CD4-positive, alpha-beta T cell (primary cell): ENCODE data around the gene LRSAM1. TPM values are rescaled to one million over a fixed set of nuclear protein-coding genes. Genes with fewer than 3 reads are reported as not detected.

Experiments used
- ATAC-seq: fragments of 200-7000 bp; cut with Tn5 transposase; one replicate; pipeline ENCODE4 v1.10.0; 2022; ENCODE audit warnings: mild to moderate bottlenecking; ENCODE audit not compliant: poor library complexity
- CTCF ChIA-PET: fragments of 350-600 bp; sonication (Branson Sonifier 250); formaldehyde crosslinking; loops from one replicate; lab custom pipeline; 2021; ENCODE audit warnings: antibody characterized with exemption, inconsistent platforms; lab: Charles Lee
- POLR2A ChIA-PET: fragments of 350-600 bp; sonication (Branson Sonifier 250); formaldehyde crosslinking; loops from one replicate; lab custom pipeline; 2021; ENCODE audit warnings: antibody characterized with exemption, inconsistent platforms; lab: Charles Lee
- DNase-seq, 14 experiments: peaks; one replicate each; pipeline ENCODE4 v3.0.0-alpha.2; 2013 to 2020; ENCODE audit warnings: mixed read lengths in 2 of 14
- H3K27ac ChIP-seq, 2 donors: one replicate each; pipeline versions ENCODE4 v1.5.1 to v1.7.0; 2013; ENCODE audit warnings: low read length in 2 of 2, low read depth in 1 of 2, mild to moderate bottlenecking in 1 of 2
- H3K27me3 ChIP-seq, 2 experiments: 1 replicate in 1 of 2; 2 replicates in 1 of 2; pipeline versions ENCODE4 v1.6.1 to v1.7.0; 2013; ENCODE audit warnings: low read length in 2 of 2, control low read depth in 1 of 2, mild to moderate bottlenecking in 1 of 2, moderate library complexity in 1 of 2; ENCODE audit not compliant: insufficient read depth in 2 of 2, control insufficient read depth in 1 of 2
- H3K36me3 ChIP-seq: one replicate; pipeline ENCODE4 v1.6.1; 2013; ENCODE audit warnings: low read length, control low read depth; ENCODE audit not compliant: insufficient read depth
- H3K4me1 ChIP-seq: one replicate; pipeline ENCODE4 v1.6.1; 2013; ENCODE audit warnings: low read length, control low read depth; ENCODE audit not compliant: insufficient read depth
- H3K4me3 ChIP-seq: one replicate; pipeline ENCODE4 v1.5.1; 2013; ENCODE audit warnings: mild to moderate bottlenecking, low read length, moderate library complexity
- H3K9me3 ChIP-seq, 2 experiments: 1 replicate in 1 of 2; 2 replicates in 1 of 2; pipeline versions ENCODE4 v1.6.1 to v1.7.0; 2013; ENCODE audit warnings: low read length in 2 of 2, mild to moderate bottlenecking in 2 of 2, control low read depth in 1 of 2, moderate library complexity in 1 of 2; ENCODE audit not compliant: control insufficient read depth in 1 of 2, insufficient read depth in 1 of 2
- H3K27ac Mint-ChIP-seq: one replicate; pipeline ENCODE4 v1.8.0; 2020; ENCODE audit warnings: mixed read lengths
- H3K27me3 Mint-ChIP-seq: one replicate; pipeline ENCODE4 v1.8.0; 2021; ENCODE audit warnings: mixed read lengths
- H3K36me3 Mint-ChIP-seq: one replicate; pipeline ENCODE4 v1.8.0; 2021; ENCODE audit warnings: low read depth, mixed read lengths
- H3K4me1 Mint-ChIP-seq: one replicate; pipeline ENCODE4 v1.8.0; 2021; ENCODE audit warnings: low read depth, mixed read lengths
- H3K4me3 Mint-ChIP-seq: one replicate; pipeline ENCODE4 v1.8.0; 2020; ENCODE audit warnings: mild to moderate bottlenecking, mixed read lengths
- H3K9me3 Mint-ChIP-seq: one replicate; pipeline ENCODE4 v1.8.0; 2020; ENCODE audit warnings: mixed read lengths
- intact Hi-C, 2 experiments: fragments of 100-400 bp; cut with DNase I in 1 of 2; cut with micrococcal nuclease in 1 of 2; formaldehyde crosslinking; loops; one replicate each; pipeline versions ENCODE4 v1.15.1 to v1.9.0; 2023 to 2025; cut with DNase I, micrococcal nuclease
- total RNA-seq, 174 experiments: library from RNA in 2 of 174; stranded (reverse) in 2 of 174; gene quantifications; one replicate each; pipeline ENCODE4 v1.2.3 and lab custom pipeline; 2021 to 2026
- TF ChIP-seq, protein P1 (sequence below): fragments of 200-600 bp; IDR thresholded peaks from one replicate; pipeline ENCODE4 v1.8.0; 2022; ENCODE audit warnings: antibody characterized with exemption, mild to moderate bottlenecking

Gene LRSAM1
- total RNA-seq, 2 experiments from 2014 or later: 11.4 to 16.0 TPM

- intact Hi-C loops: loop anchor here in 1 of 2 experiments (2.0 to 10.0 kb wide), 3 partner anchors 25 to 507 kb away; partner anchors contain the start of genes RALGPS1 and SLC2A8
- no peak overlapping the region for H3K4me3 ChIP-seq
- Mint-ChIP-seq H3K4me1 (peaks cover 45% of the 10 kb centered on the region), H3K36me3 (peaks cover 26% of the 10 kb centered on the region), H3K9me3 (no peaks in the 10 kb centered on the region), H3K4me3 (peak overlapping the region; percentile 99), H3K27ac (no peak overlapping the region), H3K27me3 (no peaks in the 10 kb centered on the region)
- H3K36me3 ChIP-seq: no peaks in the 10 kb centered on the region
- TF ChIP-seq, protein P1, sequence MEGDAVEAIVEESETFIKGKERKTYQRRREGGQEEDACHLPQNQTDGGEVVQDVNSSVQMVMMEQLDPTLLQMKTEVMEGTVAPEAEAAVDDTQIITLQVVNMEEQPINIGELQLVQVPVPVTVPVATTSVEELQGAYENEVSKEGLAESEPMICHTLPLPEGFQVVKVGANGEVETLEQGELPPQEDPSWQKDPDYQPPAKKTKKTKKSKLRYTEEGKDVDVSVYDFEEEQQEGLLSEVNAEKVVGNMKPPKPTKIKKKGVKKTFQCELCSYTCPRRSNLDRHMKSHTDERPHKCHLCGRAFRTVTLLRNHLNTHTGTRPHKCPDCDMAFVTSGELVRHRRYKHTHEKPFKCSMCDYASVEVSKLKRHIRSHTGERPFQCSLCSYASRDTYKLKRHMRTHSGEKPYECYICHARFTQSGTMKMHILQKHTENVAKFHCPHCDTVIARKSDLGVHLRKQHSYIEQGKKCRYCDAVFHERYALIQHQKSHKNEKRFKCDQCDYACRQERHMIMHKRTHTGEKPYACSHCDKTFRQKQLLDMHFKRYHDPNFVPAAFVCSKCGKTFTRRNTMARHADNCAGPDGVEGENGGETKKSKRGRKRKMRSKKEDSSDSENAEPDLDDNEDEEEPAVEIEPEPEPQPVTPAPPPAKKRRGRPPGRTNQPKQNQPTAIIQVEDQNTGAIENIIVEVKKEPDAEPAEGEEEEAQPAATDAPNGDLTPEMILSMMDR: no peak
- peaks cover 35% of the 10 kb centered on the region for H3K4me1 ChIP-seq
- ChIA-PET POLR2A (interaction anchor here (0.6 to 3.6 kb wide), 2 partner anchors 29 to 436 kb away, joined by 3 to 31 read pairs; partner anchors contain the start of genes LRSAM1 and RPL12), CTCF (no interaction called here)
- H3K27ac ChIP-seq: no peak overlapping the region
- H3K27me3 ChIP-seq: no peaks in the 10 kb centered on the region
- DNase-seq: no peak
- no peaks in the 10 kb centered on the region for H3K9me3 ChIP-seq
- no peak for ATAC-seq
Observed at GRCh38 chr9:127422133-127422782, 29.1 kb upstream of the LRSAM1 start.

- Histone ChIP-seq H3K4me3 (no peak overlapping the region), H3K9me3 (no peaks in the 10 kb centered on the region), H3K36me3 (no peaks in the 10 kb centered on the region), H3K27me3 (no peaks in the 10 kb centered on the region), H3K27ac (no peak overlapping the region), H3K4me1 (peaks cover 38% of the 10 kb centered on the region)
- intact Hi-C loops: loop anchor here in 1 of 2 experiments (2.0 to 10.0 kb wide), 3 partner anchors 26 to 508 kb away; partner anchors contain the start of genes RALGPS1 and SLC2A8
- ChIA-PET POLR2A (interaction anchor here (0.6 to 3.6 kb wide), 7 partner anchors 10 to 437 kb away, joined by 3 to 31 read pairs (median 3); partner anchors contain the start of genes LRSAM1 and RPL12), CTCF (no interaction called here)
- peaks cover 29% of the 10 kb centered on the region for H3K36me3 Mint-ChIP-seq
- peaks cover 45% of the 10 kb centered on the region for H3K4me1 Mint-ChIP-seq
- DNase-seq: no peak
- no peaks in the 10 kb centered on the region for H3K9me3 Mint-ChIP-seq
- peak overlapping the region; percentile 90 for H3K27ac Mint-ChIP-seq
- H3K27me3 Mint-ChIP-seq: no peaks in the 10 kb centered on the region
- TF ChIP-seq, protein P1: no peak
- peak overlapping the region; percentile 99 for H3K4me3 Mint-ChIP-seq
- ATAC-seq: no peak
Observed at GRCh38 chr9:127422787-127423186, 28.5 kb upstream of the LRSAM1 start.

- H3K4me3 ChIP-seq: peak overlapping the region; percentile 93
- peaks cover 37% of the 10 kb centered on the region for H3K4me1 ChIP-seq
- no peaks in the 10 kb centered on the region for H3K27me3 Mint-ChIP-seq
- POLR2A ChIA-PET: interaction anchor here (0.7 to 3.6 kb wide), 8 partner anchors 9 to 347 kb away, joined by 3 to 31 read pairs (median 3); partner anchors contain the start of genes LRSAM1 and RPL12
- intact Hi-C loops: loop anchor here in 1 of 2 experiments (2.0 to 10.0 kb wide), 3 partner anchors 27 to 509 kb away; partner anchors contain the start of genes RALGPS1 and SLC2A8
- no peaks in the 10 kb centered on the region for H3K9me3 ChIP-seq
- ATAC-seq (no peak), DNase-seq (no peak)
- H3K36me3 ChIP-seq: peaks cover 3% of the 10 kb centered on the region
- H3K27ac Mint-ChIP-seq: peak overlapping the region; percentile 90
- H3K4me1 Mint-ChIP-seq: peaks cover 45% of the 10 kb centered on the region
- peaks cover 36% of the 10 kb centered on the region for H3K36me3 Mint-ChIP-seq
- no peaks in the 10 kb centered on the region for H3K9me3 Mint-ChIP-seq
- peak overlapping the region; percentile 37 to 63 for H3K27ac ChIP-seq
- H3K27me3 ChIP-seq: no peaks in the 10 kb centered on the region
- CTCF ChIA-PET: interaction anchor here (1.4 kb wide), 1 partner anchor 27 kb away, joined by 8 read pairs; the partner anchor contains the start of genes LRSAM1 and RPL12
- peak overlapping the region; percentile 99 for H3K4me3 Mint-ChIP-seq
- TF ChIP-seq, protein P1: no peak
Observed at GRCh38 chr9:127423476-127423933, 27.8 kb upstream of the LRSAM1 start.
